ENCODE results near the gene GRB10. TPM values are rescaled to one million over a fixed set of nuclear protein-coding genes. Genes with fewer than 3 reads are reported as not detected.

GRB10 gene
- total RNA-seq, 2 donors from 2014 or later: 10.3 to 15.1 TPM

DNA sequence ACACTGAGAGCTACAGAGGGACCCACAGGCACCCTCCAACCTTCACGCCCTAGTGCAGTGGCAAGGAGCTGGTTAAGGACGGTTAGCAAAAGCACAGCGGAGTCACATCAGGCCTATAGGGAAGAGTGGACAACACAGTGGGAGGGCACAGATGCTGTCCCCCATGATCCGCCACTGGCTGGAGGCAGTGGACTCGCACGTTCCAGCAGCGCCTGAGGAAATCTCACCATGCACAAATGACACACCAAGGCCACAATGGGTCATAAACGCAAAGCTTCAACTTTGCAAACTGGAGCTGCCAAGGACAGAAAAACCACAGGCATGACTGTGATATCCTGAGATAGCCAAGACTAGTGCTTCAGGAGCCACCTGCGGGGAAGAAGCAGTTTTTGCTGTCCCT, 58.8 kb downstream of the GRB10 start:
- H3K27ac ChIP-seq: no peak overlapping the region
- H3K4me1 ChIP-seq: peaks cover 4% of the 10 kb centered on the region

DNA sequence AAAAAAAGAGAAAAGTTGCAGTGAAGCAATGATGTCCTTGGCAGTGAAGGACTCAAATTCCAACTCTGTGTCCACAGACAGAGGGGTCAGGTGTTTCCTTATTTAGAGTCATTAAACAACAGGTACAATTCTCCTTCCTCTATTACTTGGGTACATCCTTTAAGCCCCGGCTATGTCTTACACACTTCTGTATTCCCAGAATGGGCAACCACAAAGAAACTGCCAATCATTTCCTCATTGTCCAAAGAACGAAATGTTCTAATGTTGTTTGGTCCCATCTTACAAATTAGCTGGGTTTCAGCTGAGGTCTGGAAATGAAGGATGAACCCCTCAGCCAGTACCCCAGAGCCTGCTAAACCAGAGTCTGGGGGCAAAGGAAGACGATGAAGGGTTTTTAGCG, 59.5 kb downstream of the GRB10 start:
- Histone ChIP-seq H3K27me3 (no peaks in the 10 kb centered on the region), H3K4me1 (peaks cover 4% of the 10 kb centered on the region), H3K36me3 (no peaks in the 10 kb centered on the region), H3K9ac (ENCODE audit: low read depth in 2 of 2, low read length in 2 of 2) (no peak overlapping the region), H3K27ac (no peak overlapping the region), H3K4me3 (no peak overlapping the region), H3K9me3 (no peaks in the 10 kb centered on the region)
- DNase-seq: no peak
- TF ChIP-seq, protein P1, sequence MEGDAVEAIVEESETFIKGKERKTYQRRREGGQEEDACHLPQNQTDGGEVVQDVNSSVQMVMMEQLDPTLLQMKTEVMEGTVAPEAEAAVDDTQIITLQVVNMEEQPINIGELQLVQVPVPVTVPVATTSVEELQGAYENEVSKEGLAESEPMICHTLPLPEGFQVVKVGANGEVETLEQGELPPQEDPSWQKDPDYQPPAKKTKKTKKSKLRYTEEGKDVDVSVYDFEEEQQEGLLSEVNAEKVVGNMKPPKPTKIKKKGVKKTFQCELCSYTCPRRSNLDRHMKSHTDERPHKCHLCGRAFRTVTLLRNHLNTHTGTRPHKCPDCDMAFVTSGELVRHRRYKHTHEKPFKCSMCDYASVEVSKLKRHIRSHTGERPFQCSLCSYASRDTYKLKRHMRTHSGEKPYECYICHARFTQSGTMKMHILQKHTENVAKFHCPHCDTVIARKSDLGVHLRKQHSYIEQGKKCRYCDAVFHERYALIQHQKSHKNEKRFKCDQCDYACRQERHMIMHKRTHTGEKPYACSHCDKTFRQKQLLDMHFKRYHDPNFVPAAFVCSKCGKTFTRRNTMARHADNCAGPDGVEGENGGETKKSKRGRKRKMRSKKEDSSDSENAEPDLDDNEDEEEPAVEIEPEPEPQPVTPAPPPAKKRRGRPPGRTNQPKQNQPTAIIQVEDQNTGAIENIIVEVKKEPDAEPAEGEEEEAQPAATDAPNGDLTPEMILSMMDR (IDR thresholded peaks at IDR 0.05): no peak
- intact Hi-C loops (cut with DNase I): no loop called here

More for the DNA sequence above, 58.8 kb downstream of the GRB10 start:
- no peak overlapping the region for H3K9ac ChIP-seq (ENCODE audit: low read depth in 2 of 2, low read length in 2 of 2)
- intact Hi-C loops (cut with DNase I): no loop called here
- no peaks in the 10 kb centered on the region for H3K9me3 ChIP-seq
- no peak for DNase-seq
- no peaks in the 10 kb centered on the region for H3K36me3 ChIP-seq
- H3K27me3 ChIP-seq: no peaks in the 10 kb centered on the region
- TF ChIP-seq, protein P1 (IDR thresholded peaks at IDR 0.05): no peak
- no peak overlapping the region for H3K4me3 ChIP-seq

DNA sequence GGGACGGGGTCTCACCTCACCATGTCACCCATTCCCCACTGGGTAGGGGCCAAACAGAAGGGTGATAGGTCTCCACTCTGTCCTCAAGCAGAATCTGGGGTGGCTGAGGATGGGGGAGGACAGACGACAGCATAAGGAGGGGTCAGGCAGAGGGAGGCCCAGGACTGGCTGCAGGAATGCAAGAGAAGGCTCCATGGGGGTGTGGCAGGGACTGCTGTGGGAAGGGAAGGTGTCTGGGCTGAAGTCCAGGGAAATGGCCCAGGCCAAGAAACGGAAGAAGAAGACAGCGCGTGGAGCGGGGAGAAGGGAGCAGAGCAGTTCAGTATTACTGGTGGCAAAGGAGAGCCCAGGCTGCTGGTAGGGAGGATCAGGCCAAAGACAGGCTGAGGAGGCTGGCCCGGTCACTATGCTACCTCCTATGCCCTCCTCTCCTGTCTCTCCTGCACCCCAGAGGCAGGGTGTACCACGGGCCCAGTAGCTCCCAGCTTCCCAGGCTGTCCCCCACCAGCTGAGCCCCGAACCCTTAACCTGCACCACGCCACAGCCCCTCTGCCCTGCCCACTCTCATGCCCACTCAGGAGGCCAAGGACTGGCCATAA, 60.9 kb downstream of the GRB10 start:
- peak; percentile 45 for DNase-seq
- intact Hi-C loops (cut with DNase I): no loop called here
- no peaks in the 10 kb centered on the region for H3K9me3 ChIP-seq
- no peak overlapping the region for H3K27ac ChIP-seq
- no peak overlapping the region for H3K9ac ChIP-seq (ENCODE audit: low read depth in 2 of 2, low read length in 2 of 2)
- peaks cover 4% of the 10 kb centered on the region for H3K4me1 ChIP-seq
- H3K4me3 ChIP-seq: no peak overlapping the region
- H3K36me3 ChIP-seq: no peaks in the 10 kb centered on the region
- H3K27me3 ChIP-seq: no peaks in the 10 kb centered on the region
- TF ChIP-seq, protein P1 (IDR thresholded peaks at IDR 0.05): no peak

DNA sequence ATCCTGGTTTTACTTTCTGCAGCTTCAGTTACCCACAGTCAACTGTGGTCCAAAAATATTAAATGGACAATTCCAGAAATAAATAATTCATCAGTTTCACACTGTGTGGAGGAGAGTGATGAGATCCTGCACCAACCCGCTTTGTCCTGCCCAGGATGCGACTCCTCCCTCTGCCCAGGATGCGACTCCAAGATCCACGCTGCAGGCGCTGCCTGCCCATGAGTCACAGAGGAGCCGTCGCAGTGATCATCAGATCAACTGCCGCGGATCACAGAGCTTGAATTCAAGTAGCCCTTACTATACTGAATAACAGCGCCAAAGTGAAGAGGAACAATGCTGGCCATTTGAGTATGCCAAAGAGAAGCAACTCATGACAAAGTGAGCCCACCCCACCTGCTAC, 61.5 kb downstream of the GRB10 start:
- no peaks in the 10 kb centered on the region for H3K27me3 ChIP-seq
- no peak overlapping the region for H3K27ac ChIP-seq
- intact Hi-C loops (cut with DNase I): no loop called here
- peaks cover 4% of the 10 kb centered on the region for H3K4me1 ChIP-seq
- TF ChIP-seq, protein P1 (IDR thresholded peaks at IDR 0.05): no peak
- no peak overlapping the region for H3K9ac ChIP-seq (ENCODE audit: low read depth in 2 of 2, low read length in 2 of 2)
- H3K9me3 ChIP-seq: no peaks in the 10 kb centered on the region
- H3K36me3 ChIP-seq: no peaks in the 10 kb centered on the region
- H3K4me3 ChIP-seq: no peak overlapping the region
- no peak for DNase-seq

DNA sequence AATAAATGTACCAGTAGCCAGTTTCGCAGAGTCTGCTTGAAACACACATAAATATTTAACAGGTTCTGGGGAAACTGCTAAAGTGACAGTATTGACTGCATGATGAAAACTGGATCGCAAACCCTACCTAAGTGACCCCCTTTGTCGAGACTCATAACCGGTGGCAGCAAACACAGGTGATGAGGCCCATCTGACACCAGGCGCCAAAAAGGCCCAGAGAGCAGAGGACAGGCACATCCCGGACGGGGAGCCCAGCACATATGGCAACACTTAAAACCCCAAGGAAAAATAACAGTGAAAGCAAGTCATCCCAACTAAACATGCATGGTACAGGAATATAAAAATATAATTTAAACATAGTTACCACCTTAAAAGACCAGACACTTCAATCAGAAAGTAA, 62.4 kb downstream of the GRB10 start:
- Histone ChIP-seq H3K9ac (ENCODE audit: low read depth in 2 of 2, low read length in 2 of 2) (no peak overlapping the region), H3K27ac (no peak overlapping the region), H3K9me3 (no peaks in the 10 kb centered on the region), H3K27me3 (no peaks in the 10 kb centered on the region), H3K36me3 (no peaks in the 10 kb centered on the region), H3K4me3 (no peak overlapping the region), H3K4me1 (peaks cover 4% of the 10 kb centered on the region)
- intact Hi-C loops (cut with DNase I): no loop called here
- no peak for DNase-seq
- TF ChIP-seq, protein P1 (IDR thresholded peaks at IDR 0.05): no peak

Data from colonic mucosa (tissue), 4 donors.